Tibial nerve (tissue), 3 donors: Measurements from ENCODE around the gene FBXL14.

Experiments
- EP300 ChIP-seq, 2 donors: sonication (generic); formaldehyde crosslinking; IDR thresholded peaks; one replicate each; pipeline ENCODE4 v1.6.1; 2017; ENCODE audit warnings: antibody characterized with exemption in 2 of 2, mild to moderate bottlenecking in 1 of 2
- POLR2A ChIP-seq, 2 donors: fragments of 450-650 bp; IDR thresholded peaks; one replicate each; pipeline ENCODE4 v1.6.1; 2017; ENCODE audit warnings: antibody characterized with exemption in 2 of 2, mild to moderate bottlenecking in 2 of 2, moderate library complexity in 2 of 2

DNA sequence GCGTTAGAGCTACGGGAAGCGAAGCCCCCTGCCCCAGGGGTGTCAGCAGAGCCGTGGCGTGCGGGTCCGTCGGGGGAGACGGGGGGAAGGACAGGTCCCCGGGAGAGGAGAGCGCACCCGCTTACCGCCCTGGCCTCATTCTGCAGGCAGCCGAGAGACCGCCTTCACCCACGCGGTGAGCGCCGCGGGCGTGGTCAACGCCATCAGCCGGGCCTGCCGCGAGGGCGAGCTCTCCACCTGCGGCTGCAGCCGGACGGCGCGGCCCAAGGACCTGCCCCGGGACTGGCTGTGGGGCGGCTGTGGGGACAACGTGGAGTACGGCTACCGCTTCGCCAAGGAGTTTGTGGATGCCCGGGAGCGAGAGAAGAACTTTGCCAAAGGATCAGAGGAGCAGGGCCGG lies 45.2 kb upstream of the FBXL14 start:
- TF ChIP-seq POLR2A (IDR thresholded peaks at IDR 0.05) (no peak), EP300 (IDR thresholded peaks at IDR 0.05) (no peak)
